Spinal cord (tissue), 10 donors: ENCODE data around the gene CLEC16A. TPM values are rescaled to one million over a fixed set of nuclear protein-coding genes. Genes with fewer than 3 reads are reported as not detected.

Source experiments
- DNase-seq, 6 donors: peaks; one replicate each; pipeline versions ENCODE4 v3.0.0 to v3.0.0-alpha.2; 2013 to 2015; ENCODE audit warnings: low spot score in 6 of 6, low read depth in 4 of 6
- H3K27ac ChIP-seq: one replicate; pipeline ENCODE4 v1.5.1; 2013; ENCODE audit warnings: low read depth, low read length, control low read depth
- H3K27me3 ChIP-seq: one replicate; pipeline ENCODE4 v1.6.1; 2013; ENCODE audit warnings: low read length; ENCODE audit not compliant: control insufficient read depth, insufficient read depth
- H3K36me3 ChIP-seq: one replicate; pipeline ENCODE4 v1.6.1; 2013; ENCODE audit warnings: low read length; ENCODE audit not compliant: control insufficient read depth, insufficient read depth
- H3K4me1 ChIP-seq: one replicate; pipeline ENCODE4 v1.6.1; 2013; ENCODE audit warnings: low read length; ENCODE audit not compliant: control insufficient read depth, insufficient read depth
- H3K4me3 ChIP-seq: one replicate; pipeline ENCODE4 v1.5.1; 2013; ENCODE audit warnings: low read depth, low read length, control low read depth
- H3K9me3 ChIP-seq: one replicate; pipeline ENCODE4 v1.6.1; 2013; ENCODE audit warnings: low read length; ENCODE audit not compliant: control insufficient read depth, insufficient read depth
- WGBS: methylation state at CpG from one replicate; pipeline ENCODE4 v1.1.5; 2013; ENCODE audit warnings: missing lambda C conversion rate; ENCODE audit not compliant: insufficient coverage; 5-methylcytosine and 5-hydroxymethylcytosine counted together
- polyA plus RNA-seq, 2 donors: library from polyadenylated mRNA; unstranded; fragments of 120-200 nt; gene quantifications; one replicate each; pipeline ENCODE4 v1.2.1, GENCODE V29; 2013; ENCODE audit not compliant: insufficient read length in 2 of 2
- total RNA-seq, 2 donors: library from RNA; depleted of rRNA in 1 of 2; stranded (reverse); fragments of 120-200 nt in 1 of 2; fragments of >200 nt in 1 of 2; gene quantifications; one replicate each; pipeline versions ENCODE4 v1.2.3 to v1.2.4, GENCODE V29; 2013 to 2014
- donor health status: healthy.

Gene CLEC16A
- total and polyA plus RNA-seq, 4 donors, result 19.5 to 38.4 (median 25.1) TPM

DNA sequence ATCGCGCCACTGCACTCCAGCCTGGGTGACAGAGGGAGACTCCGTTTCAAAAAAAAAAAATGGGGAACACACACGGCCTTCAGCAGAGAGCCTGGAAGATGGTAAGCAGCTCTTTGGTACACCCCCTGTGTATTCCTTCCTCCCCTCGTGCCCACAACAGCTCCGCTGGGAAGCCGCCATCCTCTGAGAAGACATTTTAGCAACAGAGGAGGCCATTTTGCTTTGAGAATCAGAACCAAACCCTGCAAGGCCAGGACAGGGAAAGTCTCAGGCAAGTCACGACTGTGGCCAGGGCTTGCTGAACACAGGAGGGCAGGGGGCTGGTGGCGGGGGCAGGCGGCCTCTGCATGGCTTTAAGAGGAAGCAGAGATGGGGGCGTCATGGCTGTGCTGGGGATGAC is 265.9 kb downstream of the CLEC16A start:
- no peaks in the 10 kb centered on the region for H3K27me3 ChIP-seq
- H3K4me1 ChIP-seq, result no peaks in the 10 kb centered on the region
- no peak overlapping the region for H3K27ac ChIP-seq
- no peaks in the 10 kb centered on the region for H3K36me3 ChIP-seq
- H3K4me3 ChIP-seq, result no peak overlapping the region
- peaks cover 3% of the 10 kb centered on the region for H3K9me3 ChIP-seq
- 75% methylated on average over 8 of the region's 11 CpGs for WGBS
- no peak for DNase-seq

DNA sequence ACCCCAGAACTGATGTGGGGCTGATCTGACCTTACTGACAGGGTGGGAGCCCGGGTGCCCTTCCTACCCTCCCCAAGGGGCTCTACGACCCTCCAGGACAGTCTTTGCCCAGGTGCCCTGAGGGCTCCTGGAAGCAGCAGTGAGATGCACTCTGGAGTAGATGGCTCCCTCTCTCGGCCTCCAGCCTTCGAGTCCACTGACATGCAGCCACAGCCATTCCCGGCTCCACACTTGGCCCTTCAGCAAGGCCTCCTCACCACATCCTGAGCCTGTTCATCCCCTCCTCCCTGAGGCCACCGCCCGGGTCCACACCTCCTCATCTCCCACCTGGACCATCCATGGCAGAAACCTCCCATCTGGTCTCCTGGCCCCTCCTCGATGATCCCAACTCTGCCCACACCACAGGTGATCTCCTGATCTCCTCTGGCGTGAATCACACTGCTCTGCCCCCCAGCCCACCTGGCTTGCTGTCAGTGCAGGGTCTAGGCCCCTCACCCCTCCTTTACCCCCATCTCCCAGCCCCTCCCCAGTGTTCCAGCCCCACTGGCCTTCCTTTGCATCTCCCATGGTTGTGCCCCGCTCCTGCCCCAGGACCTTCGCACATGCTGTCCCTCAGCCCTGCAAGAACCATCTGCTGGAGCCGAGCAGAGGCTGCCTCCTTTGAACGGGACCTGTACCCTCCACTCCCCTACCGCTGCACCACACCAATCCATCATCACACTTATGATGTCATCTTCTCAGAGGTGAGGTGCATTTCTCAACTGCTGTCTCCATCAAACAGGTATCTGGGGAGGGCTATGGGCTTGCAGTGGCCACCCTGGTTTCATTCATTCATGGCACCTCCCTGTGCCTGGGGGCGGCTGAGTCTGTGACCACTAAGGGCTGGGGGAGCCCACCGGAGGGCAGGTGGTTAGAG is 267.0 kb downstream of the CLEC16A start:
- Histone ChIP-seq H3K36me3 (no peaks in the 10 kb centered on the region), H3K4me1 (no peaks in the 10 kb centered on the region), H3K27ac (no peak overlapping the region), H3K9me3 (peaks cover 8% of the 10 kb centered on the region), H3K4me3 (no peak overlapping the region), H3K27me3 (no peaks in the 10 kb centered on the region)
- 85% methylated on average over 13 of the region's 16 CpGs for WGBS
- no peak for DNase-seq

DNA sequence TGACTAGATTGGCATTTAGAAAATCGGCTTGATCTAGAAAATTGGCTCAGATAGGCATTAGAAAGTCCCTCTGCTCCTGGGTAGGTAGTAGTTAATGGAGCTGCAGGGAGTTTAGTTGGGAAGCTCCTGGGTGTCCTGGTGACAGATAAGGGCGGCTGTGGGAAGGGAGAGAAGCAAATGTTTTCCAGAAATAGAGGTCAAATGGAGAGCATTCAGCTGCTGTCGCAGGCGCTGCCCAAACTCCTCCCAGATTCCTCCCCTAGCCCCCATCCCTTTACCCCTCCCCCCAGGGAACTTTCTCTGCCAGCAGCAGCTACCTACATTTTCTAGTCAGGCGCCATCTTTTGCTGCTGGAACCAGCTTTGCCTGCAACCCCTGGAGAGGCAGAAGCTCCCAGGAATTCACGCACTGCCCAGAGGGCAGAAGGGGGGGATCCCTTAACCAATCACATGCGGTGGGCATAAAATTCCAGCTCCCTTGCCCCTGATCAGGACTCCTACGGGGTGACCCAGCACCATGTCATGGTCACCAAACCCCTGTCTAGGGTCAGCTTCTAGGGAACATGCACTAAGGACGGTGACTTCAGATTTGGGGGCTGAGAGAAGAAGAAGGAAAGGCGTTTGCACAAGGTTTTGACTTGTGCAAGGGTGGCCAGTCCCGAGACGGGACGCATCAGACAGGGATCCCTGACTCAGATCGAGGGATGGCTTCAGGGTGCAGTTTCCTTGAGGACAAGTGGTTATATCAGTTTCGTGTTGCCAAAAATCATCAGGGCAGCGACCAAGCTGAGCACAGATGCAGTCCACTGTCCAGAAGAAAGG is 267.8 kb downstream of the CLEC16A start:
- H3K36me3 ChIP-seq, result no peaks in the 10 kb centered on the region
- DNase-seq, result no peak
- H3K27me3 ChIP-seq, result no peaks in the 10 kb centered on the region
- peaks cover 8% of the 10 kb centered on the region for H3K9me3 ChIP-seq
- no peak overlapping the region for H3K4me3 ChIP-seq
- H3K4me1 ChIP-seq, result no peaks in the 10 kb centered on the region
- no peak overlapping the region for H3K27ac ChIP-seq
- WGBS, result 93% methylated on average over 14 of the region's 16 CpGs

DNA sequence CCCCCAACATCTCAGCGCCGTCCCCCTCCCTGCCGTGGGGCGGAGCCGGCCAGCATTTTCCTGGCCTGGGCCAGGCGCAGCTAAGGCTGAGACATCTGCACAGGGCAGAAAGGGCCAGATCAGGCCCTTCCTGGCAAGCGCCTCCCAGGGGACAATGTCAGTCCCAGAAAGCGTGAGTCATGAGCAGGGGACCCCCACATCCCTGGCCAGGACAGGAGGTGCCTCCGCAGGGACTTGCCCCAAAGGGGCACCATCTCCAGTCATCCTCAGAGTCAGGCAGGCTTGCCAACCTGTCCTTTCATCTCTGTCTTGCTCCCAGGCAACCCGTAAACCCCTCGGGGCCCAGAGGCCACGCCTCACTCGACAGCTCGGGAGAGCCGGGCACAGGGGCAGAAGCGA is 268.4 kb downstream of the CLEC16A start:
- no peak overlapping the region for H3K27ac ChIP-seq
- no peak overlapping the region for H3K4me3 ChIP-seq
- H3K4me1 ChIP-seq, result no peaks in the 10 kb centered on the region
- no peaks in the 10 kb centered on the region for H3K36me3 ChIP-seq
- H3K9me3 ChIP-seq, result peaks cover 5% of the 10 kb centered on the region
- no peaks in the 10 kb centered on the region for H3K27me3 ChIP-seq
- DNase-seq, result no peak
- 94% methylated on average over 16 of the region's 16 CpGs for WGBS

DNA sequence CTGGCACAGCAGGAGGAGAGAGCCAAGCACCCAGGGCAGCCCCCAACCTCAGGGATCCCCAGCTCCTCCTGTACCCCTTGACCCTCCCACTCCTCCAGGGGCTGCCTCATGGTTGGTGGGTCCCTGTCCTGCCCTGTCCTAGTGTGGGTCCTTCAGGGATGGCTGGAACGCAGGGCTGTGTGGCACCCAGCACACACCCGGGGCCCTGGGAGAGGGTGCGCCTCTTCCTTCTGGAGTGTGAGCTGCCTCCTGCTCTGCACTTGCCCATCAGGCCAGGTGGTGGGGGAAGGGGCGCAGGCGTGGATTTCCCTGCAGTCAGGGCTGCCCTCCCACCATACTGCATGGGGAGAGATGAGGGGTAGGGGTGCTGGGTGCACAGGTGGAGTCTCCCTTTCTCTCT is 269.0 kb downstream of the CLEC16A start:
- 95% methylated on average over 3 of the region's 5 CpGs for WGBS
- Histone ChIP-seq H3K4me1 (no peaks in the 10 kb centered on the region), H3K36me3 (no peaks in the 10 kb centered on the region), H3K9me3 (peaks cover 6% of the 10 kb centered on the region), H3K27me3 (no peaks in the 10 kb centered on the region), H3K27ac (no peak overlapping the region), H3K4me3 (no peak overlapping the region)
- no peak for DNase-seq

DNA sequence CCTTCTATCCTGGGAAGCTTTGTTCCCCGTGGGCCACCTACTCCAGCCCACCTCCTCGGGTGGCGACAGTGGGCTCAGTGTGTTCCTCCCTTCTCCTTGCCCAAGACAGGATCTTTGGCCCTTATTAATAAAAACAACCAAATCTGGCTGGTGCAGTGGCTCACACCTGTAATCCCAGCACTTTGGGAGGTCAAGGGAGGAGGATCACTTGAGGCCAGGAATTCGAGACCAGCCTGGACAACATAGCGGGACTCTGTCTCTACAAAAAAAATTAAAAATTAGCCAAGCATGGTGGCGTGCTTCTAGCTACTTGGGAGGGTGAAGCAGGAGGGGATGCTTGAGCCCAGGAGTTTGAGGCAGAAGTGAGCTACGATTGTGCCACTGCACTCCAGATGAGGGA is 269.4 kb downstream of the CLEC16A start:
- H3K9me3 ChIP-seq, result peaks cover 6% of the 10 kb centered on the region
- 87% methylated on average over 3 of the region's 7 CpGs for WGBS
- no peaks in the 10 kb centered on the region for H3K4me1 ChIP-seq
- H3K4me3 ChIP-seq, result no peak overlapping the region
- no peaks in the 10 kb centered on the region for H3K27me3 ChIP-seq
- H3K36me3 ChIP-seq, result no peaks in the 10 kb centered on the region
- no peak for DNase-seq
- no peak overlapping the region for H3K27ac ChIP-seq

DNA sequence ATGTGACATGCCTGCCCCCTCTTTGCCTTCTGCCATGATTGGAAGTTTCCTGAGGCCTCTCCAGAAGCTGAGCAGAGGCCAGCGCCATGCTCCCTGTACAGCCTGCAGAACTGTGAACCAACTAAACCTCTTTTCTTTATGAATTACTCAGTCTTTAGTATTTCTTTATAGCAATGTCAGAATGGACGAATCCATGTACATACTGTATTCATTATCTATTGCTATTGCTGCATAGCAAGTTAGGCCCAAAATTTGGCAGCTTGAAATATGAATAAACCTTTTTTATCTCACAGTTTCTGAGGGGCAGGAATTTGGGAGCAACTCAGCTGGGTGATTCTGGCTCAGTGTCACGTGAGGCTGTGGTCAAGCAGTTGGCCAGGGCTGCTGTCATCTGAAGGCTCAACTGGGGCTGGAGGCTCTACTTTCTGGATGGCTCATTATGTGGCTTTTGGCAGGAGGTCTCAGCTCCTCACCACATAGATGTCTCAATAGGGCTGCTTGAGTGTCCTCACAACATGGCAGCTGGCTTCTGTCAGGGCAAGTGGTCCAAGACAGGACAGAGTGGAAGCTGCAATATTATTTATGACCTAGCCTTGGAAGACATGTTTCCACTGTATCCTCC is 271.7 kb downstream of the CLEC16A start:
- no peak overlapping the region for H3K4me3 ChIP-seq
- WGBS, result 86% methylated on average over 1 of the region's 3 CpGs

DNA sequence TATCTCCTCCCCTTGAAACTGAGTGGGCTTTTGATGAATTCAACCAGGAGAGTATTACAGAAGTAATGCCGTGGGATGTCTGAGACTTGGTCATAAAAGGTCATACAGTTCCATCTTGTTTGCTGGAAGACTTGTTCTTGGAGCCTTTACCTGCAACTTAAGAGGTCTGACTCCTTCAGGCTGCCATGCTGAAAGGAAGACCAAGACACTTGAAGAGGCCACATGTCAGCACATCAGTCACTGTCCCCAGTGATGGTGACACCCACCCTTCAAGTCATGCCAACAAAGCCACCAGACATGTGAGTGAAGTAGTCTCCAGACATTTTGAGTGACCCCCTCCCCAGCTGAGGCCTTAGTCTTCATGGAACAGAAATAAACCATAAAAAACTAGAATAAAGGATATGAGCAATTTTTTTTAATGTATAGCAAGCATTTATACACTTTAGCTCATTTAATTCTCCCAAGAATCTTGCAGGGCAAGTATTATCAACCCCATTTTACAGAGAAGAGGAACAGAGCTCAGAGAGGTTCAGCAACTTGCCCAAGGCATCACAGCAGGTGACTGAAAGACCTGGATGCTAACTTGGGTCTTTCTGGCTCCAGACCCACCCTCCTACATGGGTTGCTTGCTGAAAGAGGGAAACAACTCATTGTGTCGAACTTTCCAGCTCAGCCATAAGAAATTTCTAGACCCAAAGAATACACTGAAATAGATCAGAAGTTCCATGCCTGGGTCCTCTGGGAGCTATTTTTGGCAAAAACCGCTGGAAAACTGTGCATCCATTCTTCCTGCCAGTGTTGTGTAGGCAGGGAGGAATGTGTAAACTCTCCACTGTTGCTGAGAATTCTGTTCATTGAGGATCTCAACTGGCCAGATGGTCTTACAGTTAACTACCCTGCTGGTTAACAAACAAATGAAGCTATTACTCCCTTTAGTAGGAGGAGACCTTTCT is 273.6 kb downstream of the CLEC16A start:
- H3K27ac ChIP-seq, result no peak overlapping the region
- WGBS, result 83% methylated on average over 1 of the region's 3 CpGs
- no peak overlapping the region for H3K4me3 ChIP-seq
- H3K9me3 ChIP-seq, result peaks cover 6% of the 10 kb centered on the region
- H3K36me3 ChIP-seq, result no peaks in the 10 kb centered on the region
- no peak for DNase-seq
- H3K4me1 ChIP-seq, result no peaks in the 10 kb centered on the region
- H3K27me3 ChIP-seq, result no peaks in the 10 kb centered on the region

More for the DNA sequence above, 271.7 kb downstream of the CLEC16A start:
- no peaks in the 10 kb centered on the region for H3K36me3 ChIP-seq
- no peak for DNase-seq
- H3K4me1 ChIP-seq, result no peaks in the 10 kb centered on the region
- H3K9me3 ChIP-seq, result peaks cover 6% of the 10 kb centered on the region
- no peak overlapping the region for H3K27ac ChIP-seq
- no peaks in the 10 kb centered on the region for H3K27me3 ChIP-seq

DNA sequence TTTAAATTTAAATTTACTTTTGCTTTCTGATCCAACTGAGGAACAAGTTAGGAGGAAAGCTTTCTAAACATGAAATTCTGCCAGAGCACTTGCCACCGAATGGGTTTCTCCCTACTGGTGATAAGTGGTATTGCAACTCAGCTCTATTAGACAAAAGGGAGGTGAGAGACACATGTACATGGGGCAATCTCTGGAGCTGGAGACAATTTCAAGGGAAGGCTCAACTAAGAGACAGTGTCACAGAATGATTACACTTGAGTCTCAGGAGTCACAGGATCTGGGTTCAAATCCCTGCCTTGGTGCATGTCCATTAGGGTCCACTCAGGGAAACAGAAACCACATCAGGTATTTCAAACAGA is 274.2 kb downstream of the CLEC16A start:
- H3K4me3 ChIP-seq, result no peak overlapping the region
- H3K9me3 ChIP-seq, result peaks cover 6% of the 10 kb centered on the region
- no peak for DNase-seq
- H3K4me1 ChIP-seq, result no peaks in the 10 kb centered on the region
- no peak overlapping the region for H3K27ac ChIP-seq
- H3K27me3 ChIP-seq, result no peaks in the 10 kb centered on the region
- H3K36me3 ChIP-seq, result no peaks in the 10 kb centered on the region
- WGBS, result no CpG with 5 or more reads among the region's 1 CpG
